WTC11 (cell line): Measurements from ENCODE around the gene MAML3.

Experiments used
- CREB1 ChIP-seq: sonication (generic); formaldehyde crosslinking; IDR thresholded peaks from 2 replicates; pipeline ENCODE4 v1.8.0; 2023; ENCODE audit warnings: mild to moderate bottlenecking, missing genetic modification reagents
- NR2C2 ChIP-seq: sonication (generic); formaldehyde crosslinking; IDR thresholded peaks from 2 replicates; pipeline ENCODE4 v1.8.0; 2022; ENCODE audit warnings: mild to moderate bottlenecking, missing genetic modification reagents
- SOX15 ChIP-seq: fragments of 250-450 bp; sonication (Bioruptor Pico); IDR thresholded peaks from 2 replicates; pipeline ENCODE4 v1.9.0; 2021; ENCODE audit warnings: mild to moderate bottlenecking
- ZNF317 ChIP-seq: sonication (generic); formaldehyde crosslinking; IDR thresholded peaks from 2 replicates; pipeline ENCODE4 v1.8.1; 2023; ENCODE audit warnings: low read depth, mild to moderate bottlenecking, moderate library complexity, missing genetic modification reagents, borderline replicate concordance
- ZNF416 ChIP-seq: fragments of 250-450 bp; sonication (Bioruptor Pico); IDR thresholded peaks from 2 replicates; pipeline ENCODE4 v1.9.0; 2021; ENCODE audit warnings: mild to moderate bottlenecking, inconsistent platforms
- TF ChIP-seq, protein P1 (sequence below): fragments of 200-600 bp; IDR thresholded peaks from 2 replicates; pipeline ENCODE4 v1.8.0; 2022; ENCODE audit warnings: antibody characterized with exemption
- TF ChIP-seq, protein P2 (sequence below): sonication (generic); formaldehyde crosslinking; conservative IDR thresholded peaks from 2 replicates; pipeline ENCODE4 v1.8.1; 2022; ENCODE audit warnings: mild to moderate bottlenecking, missing genetic modification reagents
- TF ChIP-seq, protein P3 (sequence below): sonication (generic); formaldehyde crosslinking; IDR thresholded peaks from 2 replicates; pipeline ENCODE4 v1.8.0; 2022; ENCODE audit warnings: mild to moderate bottlenecking, missing genetic modification reagents
- TF ChIP-seq, protein P4 (sequence below): sonication (generic); formaldehyde crosslinking; IDR thresholded peaks from 2 replicates; pipeline ENCODE4 v1.8.1; 2023; ENCODE audit warnings: mild to moderate bottlenecking, missing genetic modification reagents

DNA sequence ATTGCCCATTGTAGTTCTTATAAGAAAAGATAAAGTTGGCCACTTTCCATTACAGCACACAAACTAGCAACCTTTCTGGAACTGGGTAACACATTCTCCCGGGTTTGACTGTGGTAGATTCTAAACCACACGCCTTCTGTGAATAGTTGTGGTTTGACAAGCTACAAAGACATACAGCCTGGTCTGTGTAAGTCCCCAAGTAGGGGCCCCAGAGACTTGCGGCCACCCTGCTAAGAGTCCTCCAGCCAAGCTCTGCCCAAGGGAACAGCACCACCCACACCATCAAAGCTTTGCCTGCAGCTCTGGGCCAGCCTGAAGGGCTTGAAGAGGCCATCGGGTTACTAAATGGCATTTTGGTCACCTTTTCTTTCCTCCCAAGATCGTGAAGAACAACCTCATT lies 203.4 kb downstream of the MAML3 start:
- TF ChIP-seq, protein P1, sequence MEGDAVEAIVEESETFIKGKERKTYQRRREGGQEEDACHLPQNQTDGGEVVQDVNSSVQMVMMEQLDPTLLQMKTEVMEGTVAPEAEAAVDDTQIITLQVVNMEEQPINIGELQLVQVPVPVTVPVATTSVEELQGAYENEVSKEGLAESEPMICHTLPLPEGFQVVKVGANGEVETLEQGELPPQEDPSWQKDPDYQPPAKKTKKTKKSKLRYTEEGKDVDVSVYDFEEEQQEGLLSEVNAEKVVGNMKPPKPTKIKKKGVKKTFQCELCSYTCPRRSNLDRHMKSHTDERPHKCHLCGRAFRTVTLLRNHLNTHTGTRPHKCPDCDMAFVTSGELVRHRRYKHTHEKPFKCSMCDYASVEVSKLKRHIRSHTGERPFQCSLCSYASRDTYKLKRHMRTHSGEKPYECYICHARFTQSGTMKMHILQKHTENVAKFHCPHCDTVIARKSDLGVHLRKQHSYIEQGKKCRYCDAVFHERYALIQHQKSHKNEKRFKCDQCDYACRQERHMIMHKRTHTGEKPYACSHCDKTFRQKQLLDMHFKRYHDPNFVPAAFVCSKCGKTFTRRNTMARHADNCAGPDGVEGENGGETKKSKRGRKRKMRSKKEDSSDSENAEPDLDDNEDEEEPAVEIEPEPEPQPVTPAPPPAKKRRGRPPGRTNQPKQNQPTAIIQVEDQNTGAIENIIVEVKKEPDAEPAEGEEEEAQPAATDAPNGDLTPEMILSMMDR: no peak
- TF ChIP-seq, protein P2, sequence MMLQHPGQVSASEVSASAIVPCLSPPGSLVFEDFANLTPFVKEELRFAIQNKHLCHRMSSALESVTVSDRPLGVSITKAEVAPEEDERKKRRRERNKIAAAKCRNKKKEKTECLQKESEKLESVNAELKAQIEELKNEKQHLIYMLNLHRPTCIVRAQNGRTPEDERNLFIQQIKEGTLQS (CRISPR knock-in tag): no peak
- TF ChIP-seq, protein P3, sequence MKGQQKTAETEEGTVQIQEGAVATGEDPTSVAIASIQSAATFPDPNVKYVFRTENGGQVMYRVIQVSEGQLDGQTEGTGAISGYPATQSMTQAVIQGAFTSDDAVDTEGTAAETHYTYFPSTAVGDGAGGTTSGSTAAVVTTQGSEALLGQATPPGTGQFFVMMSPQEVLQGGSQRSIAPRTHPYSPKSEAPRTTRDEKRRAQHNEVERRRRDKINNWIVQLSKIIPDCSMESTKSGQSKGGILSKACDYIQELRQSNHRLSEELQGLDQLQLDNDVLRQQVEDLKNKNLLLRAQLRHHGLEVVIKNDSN (CRISPR knock-in tag): no peak
- no peak for TF ChIP-seq ZNF416 (CRISPR knock-in tag)
- TF ChIP-seq SOX15 (CRISPR knock-in tag): no peak
- TF ChIP-seq CREB1 (CRISPR knock-in tag): no peak
- TF ChIP-seq, protein P4, sequence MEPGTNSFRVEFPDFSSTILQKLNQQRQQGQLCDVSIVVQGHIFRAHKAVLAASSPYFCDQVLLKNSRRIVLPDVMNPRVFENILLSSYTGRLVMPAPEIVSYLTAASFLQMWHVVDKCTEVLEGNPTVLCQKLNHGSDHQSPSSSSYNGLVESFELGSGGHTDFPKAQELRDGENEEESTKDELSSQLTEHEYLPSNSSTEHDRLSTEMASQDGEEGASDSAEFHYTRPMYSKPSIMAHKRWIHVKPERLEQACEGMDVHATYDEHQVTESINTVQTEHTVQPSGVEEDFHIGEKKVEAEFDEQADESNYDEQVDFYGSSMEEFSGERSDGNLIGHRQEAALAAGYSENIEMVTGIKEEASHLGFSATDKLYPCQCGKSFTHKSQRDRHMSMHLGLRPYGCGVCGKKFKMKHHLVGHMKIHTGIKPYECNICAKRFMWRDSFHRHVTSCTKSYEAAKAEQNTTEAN (CRISPR knock-in tag): no peak
- no peak for TF ChIP-seq NR2C2 (CRISPR knock-in tag)
- no peak for TF ChIP-seq ZNF317 (CRISPR knock-in tag)
